ENCODE data around the gene NHLH1. TPM values are rescaled to one million over a fixed set of nuclear protein-coding genes. Genes with fewer than 3 reads are reported as not detected.

Gene NHLH1
- total and polyA plus RNA-seq, 4 donors, result 0.08 TPM; not detected in 3

DNA sequence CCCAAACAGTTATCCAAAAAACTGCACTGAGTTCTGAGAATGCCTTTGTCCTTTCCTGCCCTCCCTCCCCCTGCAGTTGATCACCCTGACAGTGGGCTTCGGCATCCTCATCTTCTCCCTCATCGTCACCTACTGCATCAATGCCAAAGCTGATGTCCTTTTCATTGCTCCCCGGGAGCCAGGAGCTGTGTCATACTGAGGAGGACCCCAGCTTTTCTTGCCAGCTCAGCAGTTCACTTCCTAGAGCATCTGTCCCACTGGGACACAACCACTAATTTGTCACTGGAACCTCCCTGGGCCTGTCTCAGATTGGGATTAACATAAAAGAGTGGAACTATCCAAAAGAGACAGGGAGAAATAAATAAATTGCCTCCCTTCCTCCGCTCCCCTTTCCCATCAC, 8.8 kb upstream of the NHLH1 start:
- Histone ChIP-seq H3K27me3 (ENCODE audit: control insufficient read depth in 4 of 4, insufficient read depth in 4 of 4, low read length in 3 of 4) (no peaks in the 10 kb centered on the region), H3K9ac (ENCODE audit: low read depth in 1 of 2, low read length in 2 of 2) (no peak overlapping the region), H3K36me3 (ENCODE audit: control insufficient read depth in 4 of 4, insufficient read depth in 3 of 4, low read depth in 1 of 4, low read length in 3 of 4) (peaks cover 16 to 66% (median 56%) of the 10 kb centered on the region in 4 donors), H3K27ac (ENCODE audit: low read depth in 1 of 2, low read length in 2 of 2) (no peak overlapping the region), H3K4me3 (ENCODE audit: low read depth in 1 of 3, low read length in 3 of 3) (no peak overlapping the region), H3K9me3 (ENCODE audit: control insufficient read depth in 4 of 4, low read length in 3 of 4) (no peaks in the 10 kb centered on the region), H3K4me1 (ENCODE audit: control insufficient read depth in 4 of 4, insufficient read depth in 4 of 4, low read length in 3 of 4) (no peaks in the 10 kb centered on the region)
- WGBS, result 93% methylated on average over 4 of the region's 4 CpGs
- TF ChIP-seq HNF4G (IDR thresholded peaks at IDR 0.05), result no peak
- TF ChIP-seq RXRA (IDR thresholded peaks at IDR 0.05), result no peak
- TF ChIP-seq, protein P1, sequence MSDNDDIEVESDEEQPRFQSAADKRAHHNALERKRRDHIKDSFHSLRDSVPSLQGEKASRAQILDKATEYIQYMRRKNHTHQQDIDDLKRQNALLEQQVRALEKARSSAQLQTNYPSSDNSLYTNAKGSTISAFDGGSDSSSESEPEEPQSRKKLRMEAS (IDR thresholded peaks at IDR 0.05), result no peak
- TF ChIP-seq EGR1 (IDR thresholded peaks at IDR 0.05; ENCODE audit: low read depth in 2 of 2), result no peak
- no peak for TF ChIP-seq YY1 (IDR thresholded peaks at IDR 0.05)
- TF ChIP-seq, protein P2, sequence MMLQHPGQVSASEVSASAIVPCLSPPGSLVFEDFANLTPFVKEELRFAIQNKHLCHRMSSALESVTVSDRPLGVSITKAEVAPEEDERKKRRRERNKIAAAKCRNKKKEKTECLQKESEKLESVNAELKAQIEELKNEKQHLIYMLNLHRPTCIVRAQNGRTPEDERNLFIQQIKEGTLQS (IDR thresholded peaks at IDR 0.05), result no peak
- no peak for TF ChIP-seq HNF4A (conservative IDR thresholded peaks at IDR 0.05)
- TF ChIP-seq, protein P3, sequence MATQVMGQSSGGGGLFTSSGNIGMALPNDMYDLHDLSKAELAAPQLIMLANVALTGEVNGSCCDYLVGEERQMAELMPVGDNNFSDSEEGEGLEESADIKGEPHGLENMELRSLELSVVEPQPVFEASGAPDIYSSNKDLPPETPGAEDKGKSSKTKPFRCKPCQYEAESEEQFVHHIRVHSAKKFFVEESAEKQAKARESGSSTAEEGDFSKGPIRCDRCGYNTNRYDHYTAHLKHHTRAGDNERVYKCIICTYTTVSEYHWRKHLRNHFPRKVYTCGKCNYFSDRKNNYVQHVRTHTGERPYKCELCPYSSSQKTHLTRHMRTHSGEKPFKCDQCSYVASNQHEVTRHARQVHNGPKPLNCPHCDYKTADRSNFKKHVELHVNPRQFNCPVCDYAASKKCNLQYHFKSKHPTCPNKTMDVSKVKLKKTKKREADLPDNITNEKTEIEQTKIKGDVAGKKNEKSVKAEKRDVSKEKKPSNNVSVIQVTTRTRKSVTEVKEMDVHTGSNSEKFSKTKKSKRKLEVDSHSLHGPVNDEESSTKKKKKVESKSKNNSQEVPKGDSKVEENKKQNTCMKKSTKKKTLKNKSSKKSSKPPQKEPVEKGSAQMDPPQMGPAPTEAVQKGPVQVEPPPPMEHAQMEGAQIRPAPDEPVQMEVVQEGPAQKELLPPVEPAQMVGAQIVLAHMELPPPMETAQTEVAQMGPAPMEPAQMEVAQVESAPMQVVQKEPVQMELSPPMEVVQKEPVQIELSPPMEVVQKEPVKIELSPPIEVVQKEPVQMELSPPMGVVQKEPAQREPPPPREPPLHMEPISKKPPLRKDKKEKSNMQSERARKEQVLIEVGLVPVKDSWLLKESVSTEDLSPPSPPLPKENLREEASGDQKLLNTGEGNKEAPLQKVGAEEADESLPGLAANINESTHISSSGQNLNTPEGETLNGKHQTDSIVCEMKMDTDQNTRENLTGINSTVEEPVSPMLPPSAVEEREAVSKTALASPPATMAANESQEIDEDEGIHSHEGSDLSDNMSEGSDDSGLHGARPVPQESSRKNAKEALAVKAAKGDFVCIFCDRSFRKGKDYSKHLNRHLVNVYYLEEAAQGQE (IDR thresholded peaks at IDR 0.05), result no peak
- TF ChIP-seq NR2F2 (IDR thresholded peaks at IDR 0.05), result no peak
- TF ChIP-seq FOXA1 (IDR thresholded peaks at IDR 0.05), result no peak
- TF ChIP-seq TAF1 (conservative IDR thresholded peaks at IDR 0.05), result no peak
- no peak for TF ChIP-seq GABPA (IDR thresholded peaks at IDR 0.05 in 1 of 2, conservative IDR thresholded peaks at IDR 0.05 in 1 of 2)
- TF ChIP-seq, protein P4, sequence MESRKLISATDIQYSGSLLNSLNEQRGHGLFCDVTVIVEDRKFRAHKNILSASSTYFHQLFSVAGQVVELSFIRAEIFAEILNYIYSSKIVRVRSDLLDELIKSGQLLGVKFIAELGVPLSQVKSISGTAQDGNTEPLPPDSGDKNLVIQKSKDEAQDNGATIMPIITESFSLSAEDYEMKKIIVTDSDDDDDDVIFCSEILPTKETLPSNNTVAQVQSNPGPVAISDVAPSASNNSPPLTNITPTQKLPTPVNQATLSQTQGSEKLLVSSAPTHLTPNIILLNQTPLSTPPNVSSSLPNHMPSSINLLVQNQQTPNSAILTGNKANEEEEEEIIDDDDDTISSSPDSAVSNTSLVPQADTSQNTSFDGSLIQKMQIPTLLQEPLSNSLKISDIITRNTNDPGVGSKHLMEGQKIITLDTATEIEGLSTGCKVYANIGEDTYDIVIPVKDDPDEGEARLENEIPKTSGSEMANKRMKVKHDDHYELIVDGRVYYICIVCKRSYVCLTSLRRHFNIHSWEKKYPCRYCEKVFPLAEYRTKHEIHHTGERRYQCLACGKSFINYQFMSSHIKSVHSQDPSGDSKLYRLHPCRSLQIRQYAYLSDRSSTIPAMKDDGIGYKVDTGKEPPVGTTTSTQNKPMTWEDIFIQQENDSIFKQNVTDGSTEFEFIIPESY (IDR thresholded peaks at IDR 0.05), result no peak
- no peak for TF ChIP-seq SP1 (IDR thresholded peaks at IDR 0.05)
- no peak for TF ChIP-seq RAD21 (IDR thresholded peaks at IDR 0.05)
- no peak for TF ChIP-seq FOXA2 (IDR thresholded peaks at IDR 0.05)
- no peak for DNase-seq (ENCODE audit: low spot score)

DNA sequence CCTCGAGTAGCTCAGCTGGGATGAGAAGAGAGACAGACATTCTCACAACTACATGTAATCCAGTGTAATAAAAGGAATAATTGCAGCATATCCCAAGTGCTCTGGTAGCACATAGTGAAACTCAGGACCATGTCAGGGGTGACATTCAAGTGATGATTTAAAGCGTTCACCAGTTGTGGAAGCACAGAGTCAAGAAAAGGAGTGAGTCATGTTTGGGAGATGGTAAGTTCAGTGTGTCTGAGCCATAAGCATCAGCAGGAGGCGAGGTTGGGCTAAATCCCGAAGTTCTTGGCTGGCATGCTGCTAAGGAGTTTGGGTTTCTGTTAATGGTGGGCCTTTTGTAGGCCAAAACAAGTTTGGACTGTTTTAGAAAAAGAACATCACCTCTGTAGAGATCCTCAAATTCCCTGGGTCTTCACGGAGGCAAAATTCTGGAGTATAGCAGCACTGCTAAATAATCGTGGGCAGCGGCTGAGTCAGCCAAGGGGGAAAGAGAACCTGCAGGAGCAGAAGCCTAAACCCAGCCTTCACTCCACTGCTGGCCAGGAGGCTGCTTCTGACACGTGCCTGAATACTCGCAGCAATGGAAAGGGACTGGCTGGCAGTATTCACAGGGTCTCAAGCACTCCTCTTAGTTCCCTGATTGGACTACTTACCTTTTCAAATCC, 7.2 kb upstream of the NHLH1 start:
- Histone ChIP-seq H3K9ac (ENCODE audit: low read depth in 1 of 2, low read length in 2 of 2) (no peak overlapping the region), H3K36me3 (ENCODE audit: control insufficient read depth in 4 of 4, insufficient read depth in 3 of 4, low read depth in 1 of 4, low read length in 3 of 4) (peaks cover 10 to 50% (median 40%) of the 10 kb centered on the region in 4 donors), H3K27me3 (ENCODE audit: control insufficient read depth in 4 of 4, insufficient read depth in 4 of 4, low read length in 3 of 4) (no peaks in the 10 kb centered on the region), H3K4me1 (ENCODE audit: control insufficient read depth in 4 of 4, insufficient read depth in 4 of 4, low read length in 3 of 4) (no peaks in the 10 kb centered on the region), H3K27ac (ENCODE audit: low read depth in 1 of 2, low read length in 2 of 2) (no peak overlapping the region), H3K4me3 (ENCODE audit: low read depth in 1 of 3, low read length in 3 of 3) (no peak overlapping the region), H3K9me3 (ENCODE audit: control insufficient read depth in 4 of 4, low read length in 3 of 4) (no peaks in the 10 kb centered on the region)
- DNase-seq (ENCODE audit: low spot score), result no peak
- 93% methylated on average over 9 of the region's 9 CpGs for WGBS
- TF ChIP-seq NR2F2 (IDR thresholded peaks at IDR 0.05), result no peak
- no peak for TF ChIP-seq YY1 (IDR thresholded peaks at IDR 0.05)
- no peak for TF ChIP-seq RAD21 (IDR thresholded peaks at IDR 0.05)
- TF ChIP-seq, protein P5, sequence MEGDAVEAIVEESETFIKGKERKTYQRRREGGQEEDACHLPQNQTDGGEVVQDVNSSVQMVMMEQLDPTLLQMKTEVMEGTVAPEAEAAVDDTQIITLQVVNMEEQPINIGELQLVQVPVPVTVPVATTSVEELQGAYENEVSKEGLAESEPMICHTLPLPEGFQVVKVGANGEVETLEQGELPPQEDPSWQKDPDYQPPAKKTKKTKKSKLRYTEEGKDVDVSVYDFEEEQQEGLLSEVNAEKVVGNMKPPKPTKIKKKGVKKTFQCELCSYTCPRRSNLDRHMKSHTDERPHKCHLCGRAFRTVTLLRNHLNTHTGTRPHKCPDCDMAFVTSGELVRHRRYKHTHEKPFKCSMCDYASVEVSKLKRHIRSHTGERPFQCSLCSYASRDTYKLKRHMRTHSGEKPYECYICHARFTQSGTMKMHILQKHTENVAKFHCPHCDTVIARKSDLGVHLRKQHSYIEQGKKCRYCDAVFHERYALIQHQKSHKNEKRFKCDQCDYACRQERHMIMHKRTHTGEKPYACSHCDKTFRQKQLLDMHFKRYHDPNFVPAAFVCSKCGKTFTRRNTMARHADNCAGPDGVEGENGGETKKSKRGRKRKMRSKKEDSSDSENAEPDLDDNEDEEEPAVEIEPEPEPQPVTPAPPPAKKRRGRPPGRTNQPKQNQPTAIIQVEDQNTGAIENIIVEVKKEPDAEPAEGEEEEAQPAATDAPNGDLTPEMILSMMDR (IDR thresholded peaks at IDR 0.05; ENCODE audit: low read depth, low read length, missing input control), result no peak
- no peak for TF ChIP-seq TAF1 (conservative IDR thresholded peaks at IDR 0.05)
- no peak for TF ChIP-seq RXRA (IDR thresholded peaks at IDR 0.05)
- no peak for TF ChIP-seq SP1 (IDR thresholded peaks at IDR 0.05)
- no peak for TF ChIP-seq JUND (IDR thresholded peaks at IDR 0.05)
- TF ChIP-seq, protein P4 (IDR thresholded peaks at IDR 0.05), result no peak
- TF ChIP-seq, protein P3 (IDR thresholded peaks at IDR 0.05), result no peak
- no peak for TF ChIP-seq HNF4A (conservative IDR thresholded peaks at IDR 0.05)

Data from liver (tissue), 9 donors.